ENCODE results near the gene ASCC3. TPM values are rescaled to one million over a fixed set of nuclear protein-coding genes. Genes with fewer than 3 reads are reported as not detected.

The ASCC3 gene
- total RNA-seq, 1 experiment from 2014 or later = 45.6 TPM

DNA sequence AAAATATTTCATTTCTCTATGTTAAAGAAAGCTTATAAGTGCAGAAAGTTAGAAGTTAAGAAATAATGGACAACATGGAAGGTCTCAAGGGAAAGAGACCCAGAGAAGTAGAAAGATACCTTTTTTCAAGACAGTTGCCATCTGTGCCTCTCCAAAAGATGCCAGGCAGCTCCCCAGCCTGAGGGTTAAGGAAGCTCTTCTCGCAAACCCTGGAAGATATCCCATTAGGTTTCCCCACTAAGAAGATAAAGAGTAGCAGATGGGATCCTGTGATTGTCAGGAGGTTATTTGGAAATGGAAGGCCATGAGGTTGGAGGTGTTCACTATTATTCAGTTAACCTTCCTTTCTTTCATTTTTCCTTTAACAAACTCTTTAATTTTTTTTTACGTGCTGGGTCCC lies 306.3 kb downstream of the ASCC3 start:
- Mint-ChIP-seq H3K4me3 (ENCODE audit: low read depth, unreplicated experiment) (no peak overlapping the region), H3K27me3 (ENCODE audit: unreplicated experiment) (no peaks in the 10 kb centered on the region), H3K4me1 (ENCODE audit: low read depth, unreplicated experiment) (no peaks in the 10 kb centered on the region), H3K27ac (ENCODE audit: unreplicated experiment) (no peak overlapping the region), H3K9me3 (ENCODE audit: low read depth, unreplicated experiment) (no peaks in the 10 kb centered on the region), H3K36me3 (ENCODE audit: insufficient read depth, unreplicated experiment) (no peaks in the 10 kb centered on the region)
- intact Hi-C loops (cut with micrococcal nuclease; ENCODE audit: unreplicated experiment) = loop anchor here (5.0 kb wide), 1 partner anchor 458 kb away; no protein-coding TSS in a partner anchor
- no peak for DNase-seq
- BruUV-seq (replicated peaks) = no TSS peak
- CTCF ChIA-PET = no interaction called here
- TF ChIP-seq, protein P1, sequence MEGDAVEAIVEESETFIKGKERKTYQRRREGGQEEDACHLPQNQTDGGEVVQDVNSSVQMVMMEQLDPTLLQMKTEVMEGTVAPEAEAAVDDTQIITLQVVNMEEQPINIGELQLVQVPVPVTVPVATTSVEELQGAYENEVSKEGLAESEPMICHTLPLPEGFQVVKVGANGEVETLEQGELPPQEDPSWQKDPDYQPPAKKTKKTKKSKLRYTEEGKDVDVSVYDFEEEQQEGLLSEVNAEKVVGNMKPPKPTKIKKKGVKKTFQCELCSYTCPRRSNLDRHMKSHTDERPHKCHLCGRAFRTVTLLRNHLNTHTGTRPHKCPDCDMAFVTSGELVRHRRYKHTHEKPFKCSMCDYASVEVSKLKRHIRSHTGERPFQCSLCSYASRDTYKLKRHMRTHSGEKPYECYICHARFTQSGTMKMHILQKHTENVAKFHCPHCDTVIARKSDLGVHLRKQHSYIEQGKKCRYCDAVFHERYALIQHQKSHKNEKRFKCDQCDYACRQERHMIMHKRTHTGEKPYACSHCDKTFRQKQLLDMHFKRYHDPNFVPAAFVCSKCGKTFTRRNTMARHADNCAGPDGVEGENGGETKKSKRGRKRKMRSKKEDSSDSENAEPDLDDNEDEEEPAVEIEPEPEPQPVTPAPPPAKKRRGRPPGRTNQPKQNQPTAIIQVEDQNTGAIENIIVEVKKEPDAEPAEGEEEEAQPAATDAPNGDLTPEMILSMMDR (IDR thresholded peaks at IDR 0.05; ENCODE audit: unreplicated experiment) = no peak

DNA sequence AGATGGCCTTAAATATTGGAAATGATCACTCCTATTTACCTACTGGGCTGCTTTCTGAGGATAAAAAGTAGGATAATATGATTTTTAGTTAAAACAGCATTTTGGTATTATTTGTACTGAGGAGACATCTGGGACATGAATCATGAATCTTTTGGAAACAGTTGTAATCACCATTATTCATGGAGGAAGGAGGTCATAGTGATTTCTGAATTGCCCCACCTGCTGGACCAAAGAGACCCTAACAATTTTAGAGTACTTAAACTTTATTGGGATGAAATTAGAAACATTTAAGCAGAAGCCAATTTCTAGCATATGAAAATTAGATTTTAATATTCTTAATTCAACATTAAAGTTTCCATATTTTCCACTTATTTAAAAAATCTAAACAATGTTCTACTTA lies 308.0 kb downstream of the ASCC3 start:
- Mint-ChIP-seq H3K27me3 (ENCODE audit: unreplicated experiment) (no peaks in the 10 kb centered on the region), H3K36me3 (ENCODE audit: insufficient read depth, unreplicated experiment) (no peaks in the 10 kb centered on the region), H3K4me1 (ENCODE audit: low read depth, unreplicated experiment) (no peaks in the 10 kb centered on the region), H3K27ac (ENCODE audit: unreplicated experiment) (no peak overlapping the region), H3K4me3 (ENCODE audit: low read depth, unreplicated experiment) (no peak overlapping the region), H3K9me3 (ENCODE audit: low read depth, unreplicated experiment) (no peaks in the 10 kb centered on the region)
- intact Hi-C loops (cut with micrococcal nuclease; ENCODE audit: unreplicated experiment) = loop anchor here (1.0 to 5.0 kb wide), 3 partner anchors 88 to 456 kb away; no protein-coding TSS in a partner anchor
- no TSS peak for BruUV-seq (replicated peaks)
- CTCF ChIA-PET = interaction anchor here (2.3 kb wide), 1 partner anchor 112 kb away, joined by 6 read pairs; no protein-coding TSS in a partner anchor
- TF ChIP-seq, protein P1 (IDR thresholded peaks at IDR 0.05; ENCODE audit: unreplicated experiment) = peak; percentile 48
- DNase-seq = peak; percentile 37

DNA sequence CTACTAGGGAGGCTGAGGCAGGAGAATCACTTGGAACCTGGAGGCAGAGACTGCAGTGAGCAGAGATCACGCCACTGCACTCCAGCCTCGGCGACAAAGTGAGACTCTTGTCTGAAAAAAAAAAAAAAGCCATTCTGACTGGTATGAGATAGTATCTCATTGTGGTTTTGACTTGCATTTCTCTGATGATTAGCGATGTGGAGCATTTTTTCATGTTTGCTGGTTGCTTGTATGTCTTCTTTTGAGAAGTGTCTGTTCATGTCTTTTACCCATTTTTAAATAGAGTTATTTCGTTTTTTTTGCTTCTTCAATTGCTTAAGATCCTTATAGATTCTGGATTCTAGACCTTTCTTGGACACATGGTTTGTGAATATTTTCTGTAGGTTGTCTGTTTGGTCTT lies 312.9 kb downstream of the ASCC3 start:
- intact Hi-C loops (cut with micrococcal nuclease; ENCODE audit: unreplicated experiment) = no loop called here
- no peaks in the 10 kb centered on the region for H3K9me3 Mint-ChIP-seq (ENCODE audit: low read depth, unreplicated experiment)
- H3K27me3 Mint-ChIP-seq (ENCODE audit: unreplicated experiment) = no peaks in the 10 kb centered on the region
- no peaks in the 10 kb centered on the region for H3K36me3 Mint-ChIP-seq (ENCODE audit: insufficient read depth, unreplicated experiment)
- no peak overlapping the region for H3K27ac Mint-ChIP-seq (ENCODE audit: unreplicated experiment)
- no peak for DNase-seq
- H3K4me3 Mint-ChIP-seq (ENCODE audit: low read depth, unreplicated experiment) = no peak overlapping the region
- TF ChIP-seq, protein P1 (IDR thresholded peaks at IDR 0.05; ENCODE audit: unreplicated experiment) = no peak
- CTCF ChIA-PET = no interaction called here
- no peaks in the 10 kb centered on the region for H3K4me1 Mint-ChIP-seq (ENCODE audit: low read depth, unreplicated experiment)
- no TSS peak for BruUV-seq (replicated peaks)

DNA sequence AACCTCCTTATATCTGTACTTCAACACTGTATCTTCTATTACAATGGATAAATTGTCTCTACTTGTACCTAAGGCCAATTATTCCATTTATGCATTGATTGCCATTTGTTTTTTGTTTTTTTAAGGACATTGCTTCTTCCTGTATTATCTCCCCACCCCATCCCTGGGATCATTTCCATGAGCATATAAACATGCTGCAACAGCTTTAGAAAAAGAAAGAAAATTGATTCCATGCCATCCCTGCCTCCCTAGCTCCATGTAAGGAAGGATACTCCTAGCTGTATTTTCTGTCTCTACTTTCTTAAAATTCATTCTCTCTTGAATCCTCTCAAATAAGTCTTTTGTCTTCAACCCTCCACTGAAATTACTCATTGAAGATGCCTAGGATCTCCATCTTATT lies 314.6 kb downstream of the ASCC3 start:
- BruUV-seq (replicated peaks) = no TSS peak
- Mint-ChIP-seq H3K27ac (ENCODE audit: unreplicated experiment) (no peak overlapping the region), H3K9me3 (ENCODE audit: low read depth, unreplicated experiment) (no peaks in the 10 kb centered on the region), H3K4me1 (ENCODE audit: low read depth, unreplicated experiment) (no peaks in the 10 kb centered on the region), H3K27me3 (ENCODE audit: unreplicated experiment) (no peaks in the 10 kb centered on the region), H3K36me3 (ENCODE audit: insufficient read depth, unreplicated experiment) (no peaks in the 10 kb centered on the region), H3K4me3 (ENCODE audit: low read depth, unreplicated experiment) (no peak overlapping the region)
- CTCF ChIA-PET = interaction anchor here (0.6 kb wide), 1 partner anchor 627 kb away, joined by 5 read pairs; no protein-coding TSS in a partner anchor
- no peak for DNase-seq
- TF ChIP-seq, protein P1 (IDR thresholded peaks at IDR 0.05; ENCODE audit: unreplicated experiment) = no peak
- intact Hi-C loops (cut with micrococcal nuclease; ENCODE audit: unreplicated experiment) = no loop called here
